Muscle layer of duodenum (tissue), 2 donors: ENCODE results near the gene RPS6KA2.

Experiments
- H3K27ac ChIP-seq: one replicate; pipeline ENCODE4 v1.7.0; 2013; ENCODE audit warnings: mild to moderate bottlenecking, low read length
- H3K27me3 ChIP-seq: one replicate; pipeline ENCODE4 v1.7.0; 2013; ENCODE audit warnings: low read depth, mild to moderate bottlenecking, control low read depth, low read length
- H3K36me3 ChIP-seq, 2 donors: one replicate each; pipeline ENCODE4 v1.7.0; 2013; ENCODE audit warnings: low read length in 2 of 2, control low read depth in 1 of 2, mild to moderate bottlenecking in 1 of 2; ENCODE audit not compliant: insufficient read depth in 2 of 2, control insufficient read depth in 1 of 2
- H3K4me1 ChIP-seq, 2 donors: one replicate each; pipeline ENCODE4 v1.7.0; 2013; ENCODE audit warnings: low read length in 2 of 2, mild to moderate bottlenecking in 2 of 2, control low read depth in 1 of 2, moderate library complexity in 1 of 2; ENCODE audit not compliant: insufficient read depth in 2 of 2, control insufficient read depth in 1 of 2
- H3K4me3 ChIP-seq, 2 donors: one replicate each; pipeline ENCODE4 v1.7.0; 2013; ENCODE audit warnings: low read length in 2 of 2, low read depth in 1 of 2, mild to moderate bottlenecking in 1 of 2
- H3K9me3 ChIP-seq, 2 donors: one replicate each; pipeline ENCODE4 v1.7.0; 2013; ENCODE audit warnings: low read length in 2 of 2, control low read depth in 1 of 2, mild to moderate bottlenecking in 1 of 2; ENCODE audit not compliant: control insufficient read depth in 1 of 2
- donor health status: healthy.

Gene RPS6KA2

GRCh38 chr6:166553563-166554271 is 73.3 kb downstream of the RPS6KA2 start:
- Histone ChIP-seq H3K36me3 (no peaks in the 10 kb centered on the region), H3K27me3 (no peaks in the 10 kb centered on the region), H3K27ac (no peak overlapping the region), H3K4me1 (no peaks in the 10 kb centered on the region), H3K4me3 (peak overlapping the region; percentile 13 to 17), H3K9me3 (no peaks in the 10 kb centered on the region)

- Histone ChIP-seq H3K27ac (no peak overlapping the region), H3K4me1 (no peaks in the 10 kb centered on the region), H3K36me3 (no peaks in the 10 kb centered on the region), H3K27me3 (no peaks in the 10 kb centered on the region), H3K9me3 (no peaks in the 10 kb centered on the region), H3K4me3 (no peak overlapping the region)
Observed at GRCh38 chr6:166552600-166552999, 74.5 kb downstream of the RPS6KA2 start.

GRCh38 chr6:166551754-166552495 is 75.1 kb downstream of the RPS6KA2 start:
- H3K27ac ChIP-seq = no peak overlapping the region
- H3K27me3 ChIP-seq = no peaks in the 10 kb centered on the region
- no peak overlapping the region for H3K4me3 ChIP-seq
- no peaks in the 10 kb centered on the region for H3K4me1 ChIP-seq
- no peaks in the 10 kb centered on the region for H3K36me3 ChIP-seq
- H3K9me3 ChIP-seq = no peaks in the 10 kb centered on the region

GRCh38 chr6:166546653-166547052 is 80.4 kb downstream of the RPS6KA2 start:
- Histone ChIP-seq H3K27ac (no peak overlapping the region), H3K36me3 (no peaks in the 10 kb centered on the region), H3K4me3 (no peak overlapping the region), H3K27me3 (no peaks in the 10 kb centered on the region), H3K4me1 (peaks cover 0 to 7% of the 10 kb centered on the region in 2 donors), H3K9me3 (no peaks in the 10 kb centered on the region)

- H3K4me1 ChIP-seq = peaks cover 0 to 9% of the 10 kb centered on the region in 2 donors
- no peaks in the 10 kb centered on the region for H3K9me3 ChIP-seq
- H3K36me3 ChIP-seq = no peaks in the 10 kb centered on the region
- no peaks in the 10 kb centered on the region for H3K27me3 ChIP-seq
- no peak overlapping the region for H3K4me3 ChIP-seq
- no peak overlapping the region for H3K27ac ChIP-seq
Observed at GRCh38 chr6:166545156-166546034, 81.7 kb downstream of the RPS6KA2 start.

- no peaks in the 10 kb centered on the region for H3K36me3 ChIP-seq
- H3K4me3 ChIP-seq = no peak overlapping the region
- peaks cover 0 to 9% of the 10 kb centered on the region in 2 donors for H3K4me1 ChIP-seq
- no peak overlapping the region for H3K27ac ChIP-seq
- H3K9me3 ChIP-seq = no peaks in the 10 kb centered on the region
- H3K27me3 ChIP-seq = no peaks in the 10 kb centered on the region
Observed at GRCh38 chr6:166544296-166544605, 82.8 kb downstream of the RPS6KA2 start.

- no peaks in the 10 kb centered on the region for H3K27me3 ChIP-seq
- no peaks in the 10 kb centered on the region for H3K9me3 ChIP-seq
- H3K27ac ChIP-seq = no peak overlapping the region
- H3K4me1 ChIP-seq = peaks cover 0 to 9% of the 10 kb centered on the region in 2 donors
- H3K4me3 ChIP-seq = no peak overlapping the region
- H3K36me3 ChIP-seq = no peaks in the 10 kb centered on the region
Observed at GRCh38 chr6:166543603-166544295, 83.3 kb downstream of the RPS6KA2 start.

- peak overlapping the region; percentile 26 to 36 for H3K4me3 ChIP-seq
- peaks cover 0 to 9% of the 10 kb centered on the region in 2 donors for H3K4me1 ChIP-seq
- no peak overlapping the region for H3K27ac ChIP-seq
Observed at GRCh38 chr6:166542580-166542912, 84.5 kb downstream of the RPS6KA2 start.

GRCh38 chr6:166541876-166542579 is 85.0 kb downstream of the RPS6KA2 start:
- H3K4me1 ChIP-seq = peaks cover 0 to 9% of the 10 kb centered on the region in 2 donors
- H3K27me3 ChIP-seq = no peaks in the 10 kb centered on the region
- H3K27ac ChIP-seq = peak overlapping the region; percentile 32
- peaks cover 0 to 12% of the 10 kb centered on the region in 2 donors for H3K36me3 ChIP-seq
- no peaks in the 10 kb centered on the region for H3K9me3 ChIP-seq
- peak overlapping the region; percentile 26 to 36 for H3K4me3 ChIP-seq

More at GRCh38 chr6:166542580-166542912, 84.5 kb downstream of the RPS6KA2 start:
- Histone ChIP-seq H3K9me3 (no peaks in the 10 kb centered on the region), H3K36me3 (peaks cover 0 to 9% of the 10 kb centered on the region in 2 donors), H3K27me3 (no peaks in the 10 kb centered on the region)

GRCh38 chr6:166541366-166541765 is 85.7 kb downstream of the RPS6KA2 start:
- Histone ChIP-seq H3K9me3 (no peaks in the 10 kb centered on the region), H3K4me1 (peaks cover 0 to 9% of the 10 kb centered on the region in 2 donors), H3K4me3 (no peak overlapping the region), H3K27ac (no peak overlapping the region), H3K27me3 (no peaks in the 10 kb centered on the region), H3K36me3 (peaks cover 0 to 18% of the 10 kb centered on the region in 2 donors)
